Amygdala (tissue), 56 donors: Measurements from ENCODE around the gene FMNL2.

Source experiments
- DNase-seq, 56 donors: peaks; one replicate each; lab custom pipeline; 2025; lab: John Stamatoyannopoulos, UW

FMNL2 gene

DNA sequence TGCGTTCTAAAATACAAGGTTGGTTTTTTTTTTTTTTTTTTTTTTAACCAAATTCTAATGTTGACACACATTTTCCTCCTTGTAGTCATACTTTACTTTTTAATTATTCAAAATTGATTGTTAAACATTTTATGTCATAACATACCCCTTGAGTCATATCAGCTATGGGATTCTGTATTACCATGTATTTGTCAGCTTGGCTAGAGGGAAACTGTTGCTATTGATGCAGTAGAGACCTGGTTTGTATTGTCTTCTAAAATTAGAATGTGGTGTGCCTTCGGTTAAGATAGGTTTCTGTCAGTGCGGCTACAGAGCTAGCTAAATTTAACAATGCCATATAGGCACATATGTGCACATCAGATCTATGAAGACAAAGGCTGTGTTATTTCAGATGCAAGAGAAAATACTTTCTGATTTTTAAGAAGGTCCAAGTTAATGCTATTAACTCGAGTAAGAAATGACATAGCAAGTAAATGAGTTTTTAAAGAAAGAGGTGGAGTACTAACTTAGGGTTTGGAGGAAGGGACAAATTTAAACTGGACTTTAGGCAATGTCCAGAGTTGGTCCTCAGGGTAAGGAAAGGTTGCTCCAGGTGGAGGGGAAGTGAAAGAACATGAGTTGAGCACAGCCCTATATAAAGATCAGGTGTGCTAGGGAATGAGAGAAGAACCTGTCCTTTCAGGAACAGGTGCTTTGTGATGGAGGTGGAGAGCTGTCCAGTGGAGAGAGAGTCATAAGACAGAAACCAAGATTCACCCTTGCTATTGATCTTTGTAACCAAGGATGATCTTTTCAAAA, 230.0 kb downstream of the FMNL2 start:
- DNase-seq, result no peak

- DNase-seq, result no peak
Observed at GRCh38 chr2:152565884-152566727, 231.1 kb downstream of the FMNL2 start.

- DNase-seq, result no peak
Observed at GRCh38 chr2:152566728-152567069, 231.7 kb downstream of the FMNL2 start.

DNA sequence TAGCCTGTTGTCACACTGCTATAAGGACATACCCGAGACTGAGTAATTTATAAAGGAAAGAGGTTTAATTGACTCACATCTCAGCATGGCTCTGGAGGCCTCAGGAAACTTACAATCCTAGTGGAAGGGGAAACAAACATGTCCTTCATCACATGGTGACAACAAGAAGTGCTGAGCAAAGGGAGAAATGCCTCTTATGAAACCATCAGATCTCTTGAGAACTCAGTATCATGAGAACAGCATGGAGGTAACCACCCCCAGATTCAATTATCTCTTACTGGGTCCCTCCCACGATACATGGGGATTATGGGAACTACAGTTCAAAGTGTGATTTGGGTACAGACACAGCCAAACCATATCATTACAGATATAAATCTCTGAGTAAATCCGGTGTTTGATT, 233.6 kb downstream of the FMNL2 start:
- DNase-seq, result no peak

- DNase-seq, result no peak
Observed at GRCh38 chr2:152569186-152569585, 234.2 kb downstream of the FMNL2 start.

DNA sequence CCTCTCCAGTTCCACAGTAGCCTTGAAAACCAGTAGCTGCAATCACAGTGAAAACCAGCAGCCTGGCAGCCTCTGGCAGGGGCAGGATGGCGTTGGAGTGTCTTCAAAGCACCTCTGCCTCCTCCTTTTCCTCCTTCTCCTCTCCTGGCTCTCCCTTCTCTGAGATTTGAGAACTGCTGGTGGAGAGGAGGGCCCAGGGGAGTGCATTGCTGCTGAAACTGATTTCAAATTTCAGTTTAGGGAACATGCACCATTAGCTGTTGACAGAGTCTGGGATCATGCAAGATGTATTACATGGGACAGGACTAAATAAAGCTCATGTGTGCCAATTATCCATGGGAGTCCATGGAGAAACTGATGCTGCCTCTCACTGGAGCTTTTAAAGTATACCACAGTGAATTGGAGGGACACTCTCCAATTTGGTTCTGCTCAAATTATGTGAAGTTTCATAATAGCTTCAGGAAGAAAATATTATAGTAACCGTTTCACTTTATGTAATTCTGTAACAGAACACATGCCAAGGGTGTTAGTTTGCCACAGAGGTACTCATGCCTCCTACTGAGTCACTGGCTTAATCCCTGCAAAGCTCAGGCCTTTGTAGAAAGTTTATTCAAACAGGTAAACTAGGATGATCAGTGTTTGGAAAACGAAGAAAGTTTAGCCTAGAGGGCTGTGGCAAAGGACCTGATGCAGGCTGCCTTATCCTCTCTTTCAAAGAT, 236.2 kb downstream of the FMNL2 start:
- DNase-seq, result peak in 1 of 56 donors; percentile 13

- DNase-seq, result no peak
Observed at GRCh38 chr2:152572031-152572430, 237.1 kb downstream of the FMNL2 start.

- peak in 26 of 56 donors; percentile 8 to 79 (median 36) for DNase-seq
Observed at GRCh38 chr2:152573168-152573567, 238.2 kb downstream of the FMNL2 start.

DNA sequence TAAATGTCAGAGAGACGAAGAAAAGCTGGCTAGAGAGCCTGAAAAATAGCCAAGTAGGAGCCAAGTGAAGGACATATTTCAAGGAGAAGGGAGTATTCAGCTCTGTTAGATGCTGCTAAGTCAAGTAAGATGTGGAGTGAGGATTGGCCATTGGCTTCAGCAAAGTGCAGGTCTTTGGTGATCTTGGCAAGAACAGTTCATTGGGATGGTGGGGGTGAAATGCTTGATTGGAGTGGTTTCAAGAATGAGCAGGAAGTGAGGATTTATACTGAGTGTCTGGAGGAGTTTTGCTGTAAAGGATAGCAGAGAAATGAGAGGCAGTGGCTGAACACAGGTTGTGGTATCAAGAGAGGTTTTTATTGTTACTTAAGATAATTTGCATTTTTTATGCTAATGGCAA, 242.6 kb downstream of the FMNL2 start:
- DNase-seq, result no peak

- no peak for DNase-seq
Observed at GRCh38 chr2:152578573-152578972, 243.6 kb downstream of the FMNL2 start.

DNA sequence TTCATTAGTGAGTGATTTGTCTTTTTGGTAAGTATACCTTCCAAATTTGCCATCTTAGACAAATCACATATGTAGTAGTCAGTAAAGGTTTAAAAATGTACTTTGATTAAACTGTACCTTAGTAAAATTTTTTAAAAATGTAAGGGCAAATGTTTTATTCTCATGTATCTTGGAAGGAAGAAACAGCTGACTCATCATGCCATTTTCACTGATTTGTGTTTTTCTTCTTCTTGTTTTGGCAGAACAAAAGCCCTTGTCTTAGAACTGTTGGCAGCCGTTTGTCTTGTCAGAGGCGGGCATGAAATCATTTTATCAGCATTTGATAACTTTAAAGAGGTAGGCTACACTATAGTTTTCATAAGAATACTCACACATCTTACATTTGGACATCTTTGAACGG, 245.7 kb downstream of the FMNL2 start:
- DNase-seq, result peak in 4 of 56 donors; percentile 9 to 64 (median 22)

GRCh38 chr2:152581360-152581759, 246.4 kb downstream of the FMNL2 start:
- DNase-seq, result peak in 5 of 56 donors; percentile 4 to 29 (median 17)

DNA sequence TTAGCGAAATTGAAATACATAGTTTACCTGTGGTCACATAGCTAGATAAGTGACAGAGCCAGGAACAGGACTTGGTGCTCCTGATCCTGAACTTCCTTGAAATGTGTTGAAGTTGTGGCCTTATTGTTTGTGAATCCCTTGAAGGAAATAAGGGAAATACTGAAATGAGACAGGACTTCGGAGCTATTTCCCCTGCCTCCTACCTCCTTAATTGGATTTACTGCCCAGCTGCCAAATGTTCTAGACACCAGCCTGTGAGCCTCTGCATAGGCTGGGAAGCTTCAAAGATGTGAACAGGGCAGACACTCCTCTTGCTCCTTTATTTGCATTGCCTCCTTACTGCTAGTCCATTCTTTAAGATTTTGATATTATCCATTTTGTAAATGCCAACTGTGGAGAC, 247.1 kb downstream of the FMNL2 start:
- DNase-seq, result no peak

- no peak for DNase-seq
Observed at GRCh38 chr2:152583512-152584229, 248.7 kb downstream of the FMNL2 start.

GRCh38 chr2:152584301-152584700, 249.3 kb downstream of the FMNL2 start:
- no peak for DNase-seq

DNA sequence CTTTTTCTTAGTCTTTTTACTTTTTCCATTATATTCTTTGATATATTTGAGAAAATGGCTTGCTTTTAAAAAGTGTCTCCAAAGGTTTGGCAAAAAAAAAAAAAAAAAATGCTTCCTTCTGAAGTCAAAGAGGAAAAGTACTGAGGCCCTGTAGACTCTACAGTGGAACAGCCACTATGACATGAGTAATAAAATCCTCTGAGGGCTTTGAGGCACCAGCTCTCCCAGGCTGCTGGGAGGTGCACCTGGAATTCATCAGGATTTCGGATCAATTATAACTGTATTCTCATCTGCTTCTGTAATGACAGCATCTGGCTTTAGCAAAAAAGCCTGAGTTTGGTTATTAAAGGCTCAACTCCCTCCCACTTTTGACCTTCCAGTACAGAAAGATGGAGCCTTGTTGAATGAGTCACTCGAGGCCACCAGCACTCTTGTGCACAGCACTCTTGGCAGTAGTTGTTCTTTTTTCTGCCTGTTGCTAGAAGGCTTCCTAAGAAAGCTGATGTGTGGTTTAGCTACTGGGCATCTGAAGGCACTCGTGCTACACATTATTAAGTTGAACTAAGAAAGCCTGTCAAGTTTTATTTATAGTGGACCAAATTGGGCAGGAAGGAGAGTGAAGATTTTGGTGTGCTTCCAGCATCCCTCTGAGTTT, 251.0 kb downstream of the FMNL2 start:
- DNase-seq, result peak in 6 of 56 donors; percentile 12 to 39 (median 26)

DNA sequence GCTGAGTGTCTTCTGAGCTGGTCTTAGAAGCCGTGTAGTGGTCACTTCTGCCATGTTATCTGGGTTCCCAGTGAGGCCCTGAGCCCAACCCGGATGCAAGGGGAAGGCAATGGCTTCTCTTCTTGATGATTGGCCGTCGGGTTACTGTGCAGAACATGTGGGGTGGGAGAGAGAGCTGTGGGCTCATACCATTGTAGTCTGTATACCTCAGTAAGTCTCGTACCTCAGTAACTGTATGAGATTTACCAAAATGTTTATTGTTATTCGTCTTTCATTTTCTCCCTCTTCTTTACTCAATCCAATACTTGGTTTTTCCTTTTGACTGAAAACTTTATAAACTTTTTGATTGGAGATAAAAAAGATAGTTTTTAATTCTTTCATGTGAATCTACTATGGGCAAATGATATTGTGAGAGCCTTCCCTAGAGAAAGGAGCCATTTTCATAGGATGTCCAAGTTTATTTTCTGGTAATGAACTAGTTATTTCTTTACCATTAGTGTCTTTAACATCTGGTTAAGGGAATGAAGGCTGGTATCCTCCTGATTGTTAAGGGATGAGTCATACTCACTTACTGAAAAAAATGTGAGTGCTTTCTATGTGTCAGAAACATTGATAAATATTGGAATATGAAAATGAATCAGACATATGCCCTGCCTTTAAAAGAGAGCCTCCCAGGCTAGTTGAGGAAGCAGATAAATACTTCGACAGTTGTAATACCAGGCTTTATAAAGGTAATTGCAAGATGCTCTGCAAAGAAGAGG, 252.4 kb downstream of the FMNL2 start:
- DNase-seq, result no peak

- no peak for DNase-seq
Observed at GRCh38 chr2:152588998-152589397, 254.0 kb downstream of the FMNL2 start.
